T47D (cell line): ENCODE measurements around the gene EOLA1.
"Not testable (repeated sequence)": the region's sequence is repeated elsewhere in the genome, so short reads cannot be mapped to it uniquely, and the experiment has no call there.

Source experiments
- DNase-seq, 2 experiments: peaks; one replicate each; pipeline versions ENCODE4 v3.0.0 to v3.0.0-alpha.2; 2011 to 2012; ENCODE audit warnings: low read depth in 1 of 2, low spot score in 1 of 2
- JUND ChIP-seq: IDR thresholded peaks from 2 replicates; pipeline ENCODE4 v1.6.1; 2012; ENCODE audit warnings: low read depth
- in situ Hi-C: cut with HindIII; loops from 2 replicates; pipeline ENCODE4 v1.10.0; 2016; ENCODE audit warnings: low sequenced_read_pairs, low pct_unique_long_range_greater_than_20kb

Gene EOLA1

DNA sequence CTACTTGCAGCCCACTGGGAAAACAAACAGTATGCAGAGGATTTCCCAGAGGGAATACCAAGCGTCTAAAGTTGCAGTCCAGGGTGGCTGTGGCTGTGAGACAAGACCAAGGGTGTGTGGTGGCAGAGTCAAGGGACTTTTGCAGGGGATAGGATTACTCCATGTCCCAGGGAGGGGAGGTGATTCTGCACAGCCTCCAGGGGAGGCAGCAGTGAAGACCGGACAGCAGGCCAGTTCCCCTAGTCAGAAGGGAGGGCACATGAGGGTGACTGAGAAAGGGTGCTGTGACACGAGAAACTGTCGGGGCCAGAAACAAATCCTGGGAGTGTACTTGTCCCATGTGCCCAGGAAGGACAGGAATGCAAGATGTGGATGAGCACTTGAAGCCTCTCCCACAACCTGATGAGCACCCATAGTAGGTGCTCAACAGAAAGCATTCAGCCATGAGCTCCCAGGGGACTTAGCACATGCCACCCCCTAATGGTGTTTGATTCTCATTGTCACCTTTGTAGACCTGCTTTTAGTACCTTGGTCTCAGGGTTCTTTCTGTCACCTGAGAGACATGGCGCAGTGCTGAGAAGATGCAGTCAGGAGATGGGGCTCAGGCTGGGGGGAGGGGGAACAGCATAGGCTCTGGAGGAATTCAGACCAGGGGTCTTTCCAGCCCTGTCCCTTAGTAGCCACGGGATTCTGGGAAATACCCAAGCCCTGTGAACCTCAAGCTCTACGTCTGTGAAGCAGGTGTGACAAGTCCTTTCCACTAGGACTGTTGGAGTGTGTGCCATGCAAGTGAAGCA, 27.0 kb downstream of the EOLA1 start:
- no peak for TF ChIP-seq JUND
- DNase-seq: no peak
- in situ Hi-C loops: no loop called here

DNA sequence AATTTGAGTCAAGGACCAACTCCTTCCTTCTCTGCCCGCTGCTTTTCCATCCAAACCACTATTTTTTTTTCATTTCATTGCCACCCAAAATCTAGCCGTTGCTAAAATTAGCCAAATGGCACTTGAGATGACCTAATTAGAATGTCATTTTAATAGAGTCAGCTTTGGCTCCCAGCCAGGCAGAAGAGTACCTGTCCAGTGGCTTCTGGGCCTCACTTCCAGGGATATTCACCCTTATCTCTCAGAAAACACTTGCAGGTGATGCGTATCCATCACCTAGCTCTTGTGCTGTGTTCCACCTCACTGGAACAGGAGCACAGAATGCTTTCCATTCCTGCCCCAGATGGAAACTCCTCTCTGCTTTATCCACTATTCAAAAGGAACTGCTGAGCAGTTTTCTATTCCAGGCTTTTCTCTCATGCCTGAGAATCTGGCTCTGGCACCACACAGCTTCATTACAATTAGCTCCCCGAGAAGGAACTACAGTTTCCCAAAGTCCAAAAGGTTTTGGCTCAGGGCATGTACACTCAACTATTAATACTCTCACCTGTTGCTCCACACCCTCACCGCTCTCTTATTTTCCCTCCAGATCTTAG, 28.0 kb downstream of the EOLA1 start:
- in situ Hi-C loops: no loop called here
- no peak for TF ChIP-seq JUND
- no peak for DNase-seq

DNA sequence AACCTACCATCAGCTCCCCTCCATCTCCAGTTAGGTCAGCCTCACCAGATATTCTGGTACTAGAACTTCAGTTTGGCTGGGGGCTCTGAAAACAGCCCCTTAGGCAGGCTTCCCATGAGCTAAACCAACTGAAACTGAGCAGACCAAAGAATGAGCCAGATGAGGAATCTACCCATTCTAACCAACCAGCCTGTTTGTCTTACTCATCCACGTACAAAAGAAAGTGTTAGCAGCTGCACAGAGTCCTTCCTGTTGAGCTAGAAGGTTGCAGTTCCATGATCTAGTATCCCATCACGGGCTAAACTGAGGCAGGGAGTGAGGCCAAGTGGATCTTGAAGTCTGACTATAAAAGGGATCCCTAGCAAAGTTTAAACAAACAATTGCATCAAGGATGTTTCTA, 29.0 kb downstream of the EOLA1 start:
- DNase-seq: no peak
- in situ Hi-C loops: no loop called here

DNA sequence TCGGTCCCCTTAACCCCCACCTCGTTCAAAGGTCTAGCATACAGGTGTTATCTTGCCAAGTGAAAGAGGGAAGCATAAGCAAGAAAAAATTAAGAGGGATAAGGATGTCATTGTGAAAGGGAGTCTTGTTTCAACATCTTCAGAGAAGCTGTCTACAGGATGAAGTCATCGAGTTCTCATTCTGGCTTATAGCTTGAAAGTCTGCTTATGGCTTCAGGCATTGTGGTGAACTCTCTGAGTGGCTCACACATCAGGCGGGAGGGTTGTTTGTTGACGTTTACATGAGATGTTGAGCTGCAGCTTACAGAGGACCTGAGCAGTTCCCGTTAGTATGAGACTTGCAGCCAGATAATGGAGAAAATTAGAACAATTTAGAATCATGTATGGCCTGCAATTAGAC, 29.9 kb downstream of the EOLA1 start:
- no peak for TF ChIP-seq JUND
- peak in 1 of 2 experiments; percentile 66 for DNase-seq
- in situ Hi-C loops: no loop called here

More for the DNA sequence above, 29.0 kb downstream of the EOLA1 start:
- no peak for TF ChIP-seq JUND

DNA sequence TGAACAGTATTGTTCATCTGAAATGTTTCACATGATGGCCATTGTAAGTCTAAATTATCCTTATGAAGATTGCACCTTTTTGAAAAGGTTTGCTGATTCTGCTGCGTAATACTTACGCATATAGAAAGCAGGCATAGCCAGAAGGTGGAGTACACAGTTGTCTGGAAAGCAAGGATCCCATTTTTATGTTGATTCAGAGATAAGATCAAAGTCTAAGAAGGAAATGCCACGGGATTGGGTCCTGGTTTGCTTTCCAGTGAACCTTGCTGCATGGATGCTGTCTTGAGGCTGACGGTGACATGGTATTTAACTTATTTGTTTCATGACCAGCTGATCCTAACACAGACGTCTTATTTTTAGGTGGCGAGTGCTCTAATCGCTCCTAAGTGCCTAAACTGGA, 31.0 kb downstream of the EOLA1 start:
- in situ Hi-C loops: no loop called here
- peak in 1 of 2 experiments; percentile 50 for DNase-seq
- no peak for TF ChIP-seq JUND

DNA sequence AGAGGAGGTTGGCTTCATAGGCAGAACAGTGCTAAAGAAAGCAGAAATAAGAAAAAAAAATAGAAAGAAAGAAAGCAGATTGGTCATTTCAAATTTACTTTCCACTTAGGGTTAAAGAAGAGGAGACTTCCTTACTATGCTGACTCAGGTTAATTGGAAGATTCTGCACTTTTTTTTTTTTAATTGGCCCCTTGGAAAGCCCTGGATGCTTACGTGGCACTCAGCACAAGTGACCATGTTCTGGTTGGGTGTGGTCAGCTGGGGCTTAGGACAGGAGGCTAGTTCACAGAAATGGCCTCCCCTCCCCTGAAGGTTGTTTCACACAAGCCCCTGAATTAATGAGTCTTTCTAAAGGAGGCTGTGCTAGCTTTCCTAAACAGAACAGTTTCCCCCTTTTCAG, 31.9 kb downstream of the EOLA1 start:
- TF ChIP-seq JUND: no peak
- in situ Hi-C loops: no loop called here
- DNase-seq: no peak

DNA sequence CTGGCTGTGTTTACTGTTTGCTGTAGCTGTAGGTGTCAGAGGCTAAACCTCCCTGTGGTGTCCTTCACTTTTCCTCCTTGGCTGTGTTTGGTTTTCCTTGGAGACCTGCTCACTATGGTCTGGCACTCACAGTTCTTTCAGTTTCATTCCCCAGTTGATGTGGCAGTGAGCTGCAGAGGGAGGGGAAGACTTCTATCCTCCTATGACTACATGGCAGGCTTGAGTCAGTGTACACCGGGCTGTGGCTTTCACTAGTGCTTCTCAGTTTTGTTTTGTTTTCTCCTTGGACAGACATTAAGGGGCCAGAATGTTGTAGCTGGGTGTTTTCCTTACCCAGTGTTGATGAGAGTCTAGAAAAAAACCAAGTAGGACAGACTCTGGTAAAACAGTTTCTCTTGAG, 32.6 kb downstream of the EOLA1 start:
- in situ Hi-C loops, DNase-seq: not testable (repeated sequence)

DNA sequence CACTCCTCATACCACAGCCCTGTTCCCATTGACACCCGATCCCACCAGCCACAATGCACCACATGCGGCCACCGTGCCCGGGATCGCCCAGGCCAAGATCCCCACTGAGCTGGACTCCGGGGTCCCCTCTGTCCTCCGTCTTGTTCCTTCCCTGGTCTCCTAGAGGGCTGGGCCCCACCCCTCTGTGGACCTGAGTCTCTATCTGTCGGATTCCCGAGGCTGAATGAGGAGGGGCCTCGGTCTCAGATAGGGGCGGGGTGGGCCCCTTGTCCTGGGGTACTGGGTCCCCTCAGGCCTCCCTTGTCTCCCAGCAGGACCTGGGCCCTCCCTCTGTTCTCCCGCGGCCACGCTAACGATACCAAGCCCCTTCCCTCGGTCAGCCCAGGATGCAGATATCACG, 44.8 kb downstream of the EOLA1 start:
- in situ Hi-C loops, DNase-seq: not testable (repeated sequence)

DNA sequence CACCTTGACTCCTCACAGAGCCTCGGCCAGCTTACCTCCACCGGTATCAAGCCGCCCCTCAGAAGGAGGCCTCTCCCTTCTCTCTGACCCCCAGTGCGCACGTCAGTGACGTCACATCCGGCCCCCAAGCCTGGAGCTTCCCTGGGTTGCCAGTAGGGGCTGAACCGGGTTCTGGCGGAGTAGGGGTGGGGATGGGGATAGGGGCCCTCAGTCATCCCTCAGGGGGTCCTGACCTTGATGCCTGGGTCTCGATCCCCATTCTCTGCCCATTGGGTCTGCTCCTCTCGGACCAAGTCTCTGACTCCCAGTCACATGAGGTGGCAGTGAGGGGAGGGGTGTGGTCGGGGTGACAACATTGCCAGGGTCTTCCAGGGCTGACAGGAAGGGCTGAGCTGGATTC, 46.5 kb downstream of the EOLA1 start, which contains the start of gene MAGEA9B:
Gene MAGEA9B (minus strand): TSS at position 101 of the 400 bp plus-strand sequence. CDS start 4,280 bp downstream, outside the sequence.
- DNase-seq, in situ Hi-C loops: not testable (repeated sequence)

DNA sequence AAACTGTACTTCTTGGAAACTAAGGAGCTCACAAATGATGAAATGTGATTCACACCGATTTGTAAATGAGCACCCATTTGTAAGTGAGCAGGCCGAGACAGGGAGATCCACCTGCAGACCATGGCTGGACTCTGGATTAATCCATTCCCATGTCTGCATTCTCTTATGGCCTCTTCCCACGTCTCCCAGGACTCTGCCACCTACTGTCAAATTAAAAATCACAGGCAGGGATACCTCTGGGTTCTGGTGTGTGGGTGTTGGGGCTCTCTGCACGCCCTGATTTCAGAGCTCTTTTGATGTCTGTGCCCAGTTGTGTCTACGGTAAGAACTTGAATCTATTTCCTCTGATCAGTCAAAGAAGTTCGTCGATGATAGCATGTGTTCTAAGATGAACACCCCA, 50.2 kb downstream of the EOLA1 start:
- in situ Hi-C loops, DNase-seq: not testable (repeated sequence)

DNA sequence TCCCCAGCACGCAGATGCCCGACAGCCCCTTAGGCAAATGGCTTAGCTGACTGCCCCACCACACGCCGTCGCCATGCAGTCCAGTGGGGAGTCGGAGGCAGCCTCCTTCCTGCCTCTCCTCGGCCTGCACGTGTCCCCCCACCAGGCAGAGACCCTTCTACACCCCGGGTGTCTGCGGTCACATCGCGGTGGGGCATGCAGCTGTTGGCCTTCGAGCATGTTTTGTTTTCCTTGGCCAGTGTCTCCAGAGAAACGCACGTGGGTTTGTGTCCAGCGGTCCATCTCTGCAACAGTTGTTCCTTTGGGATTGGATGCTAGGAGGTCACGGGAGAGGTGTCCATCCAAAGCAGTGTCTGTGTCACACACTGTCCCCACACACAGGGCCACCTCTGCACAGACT, 54.4 kb downstream of the EOLA1 start, which contains the start of gene HSFX2:
Gene HSFX2 (minus strand): TSS at position 101 of the 400 bp plus-strand sequence. CDS start 614 bp downstream, outside the sequence.
- DNase-seq, in situ Hi-C loops: not testable (repeated sequence)

DNA sequence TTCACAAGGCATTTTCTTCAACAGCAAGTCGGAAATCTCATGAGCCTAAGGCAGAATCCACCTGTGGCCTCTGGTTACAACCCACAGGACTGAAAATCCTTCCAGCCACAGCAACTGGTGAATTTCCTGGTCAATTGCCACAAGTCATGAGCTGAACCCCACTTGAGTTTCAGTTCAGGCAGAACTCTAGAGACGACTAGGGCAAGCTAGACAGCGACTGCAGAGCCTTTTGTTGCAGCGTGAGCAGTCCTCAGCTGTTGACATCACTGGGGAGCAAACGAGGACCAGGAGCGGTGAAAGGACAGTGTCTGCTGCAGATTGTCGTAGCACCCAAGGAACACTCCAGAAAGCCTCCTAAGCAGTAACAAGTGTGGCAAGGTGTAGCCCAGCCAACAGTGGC, 55.1 kb downstream of the EOLA1 start:
- DNase-seq, in situ Hi-C loops: not testable (repeated sequence)
